Measurements from ENCODE around the gene ALG2. TPM values are rescaled to one million over a fixed set of nuclear protein-coding genes. Genes with fewer than 3 reads are reported as not detected.
"Not testable (repeated sequence)": the region's sequence is repeated elsewhere in the genome, so short reads cannot be mapped to it uniquely, and the experiment has no call there.

ALG2 gene
- total RNA-seq, 4 donors from 2014 or later: 26.4 to 33.0 (median 31.5) TPM

DNA sequence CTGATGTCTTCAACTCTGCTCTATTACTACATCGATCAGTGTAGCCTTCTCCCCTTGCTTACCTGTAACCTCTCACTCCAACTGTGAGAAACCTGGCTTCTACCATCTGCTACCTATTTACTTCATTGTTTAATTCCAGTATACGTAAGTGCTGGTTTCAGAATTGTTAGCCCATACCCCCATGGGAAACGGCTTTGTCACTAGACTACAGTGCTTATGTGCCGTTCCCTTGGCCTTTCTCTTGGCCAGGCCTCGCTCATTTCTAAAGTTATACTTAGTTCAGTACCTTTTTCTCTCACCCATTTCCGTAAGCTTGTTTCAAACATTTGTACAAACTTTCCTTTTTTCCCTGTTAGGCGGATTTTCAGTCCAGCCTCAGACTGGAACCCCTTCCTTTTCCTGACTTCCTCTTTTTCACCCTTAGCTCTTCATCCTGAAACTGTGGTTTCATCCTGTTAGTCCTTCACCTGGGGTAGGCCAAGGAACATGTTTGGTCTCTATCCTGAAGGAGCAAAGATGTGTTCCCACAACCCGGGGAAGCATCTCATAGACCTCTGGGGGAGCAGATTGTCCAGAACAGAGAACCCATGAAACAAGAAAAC is 21.7 kb downstream of the ALG2 start:
- no peak overlapping the region for H3K4me3 ChIP-seq
- H3K9me3 ChIP-seq: no peaks in the 10 kb centered on the region
- H3K4me1 ChIP-seq: no peaks in the 10 kb centered on the region
- 90% methylated on average over 8 of the region's 8 CpGs for WGBS
- H3K36me3 ChIP-seq: no peaks in the 10 kb centered on the region
- TF ChIP-seq, protein P1, sequence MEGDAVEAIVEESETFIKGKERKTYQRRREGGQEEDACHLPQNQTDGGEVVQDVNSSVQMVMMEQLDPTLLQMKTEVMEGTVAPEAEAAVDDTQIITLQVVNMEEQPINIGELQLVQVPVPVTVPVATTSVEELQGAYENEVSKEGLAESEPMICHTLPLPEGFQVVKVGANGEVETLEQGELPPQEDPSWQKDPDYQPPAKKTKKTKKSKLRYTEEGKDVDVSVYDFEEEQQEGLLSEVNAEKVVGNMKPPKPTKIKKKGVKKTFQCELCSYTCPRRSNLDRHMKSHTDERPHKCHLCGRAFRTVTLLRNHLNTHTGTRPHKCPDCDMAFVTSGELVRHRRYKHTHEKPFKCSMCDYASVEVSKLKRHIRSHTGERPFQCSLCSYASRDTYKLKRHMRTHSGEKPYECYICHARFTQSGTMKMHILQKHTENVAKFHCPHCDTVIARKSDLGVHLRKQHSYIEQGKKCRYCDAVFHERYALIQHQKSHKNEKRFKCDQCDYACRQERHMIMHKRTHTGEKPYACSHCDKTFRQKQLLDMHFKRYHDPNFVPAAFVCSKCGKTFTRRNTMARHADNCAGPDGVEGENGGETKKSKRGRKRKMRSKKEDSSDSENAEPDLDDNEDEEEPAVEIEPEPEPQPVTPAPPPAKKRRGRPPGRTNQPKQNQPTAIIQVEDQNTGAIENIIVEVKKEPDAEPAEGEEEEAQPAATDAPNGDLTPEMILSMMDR (IDR thresholded peaks at IDR 0.05): no peak
- TF ChIP-seq POLR2A (IDR thresholded peaks at IDR 0.05): no peak
- no peak for TF ChIP-seq EP300 (IDR thresholded peaks at IDR 0.05)
- TF ChIP-seq POLR2AphosphoS5 (IDR thresholded peaks at IDR 0.05): no peak
- H3K27me3 ChIP-seq: no peaks in the 10 kb centered on the region
- no peak overlapping the region for H3K27ac ChIP-seq
- no peak for DNase-seq (ENCODE audit: low spot score in 2 of 2)

GRCh38 chr9:99197987-99198386 is 23.8 kb downstream of the ALG2 start:
- Histone ChIP-seq H3K9me3 (no peaks in the 10 kb centered on the region), H3K27ac (no peak overlapping the region), H3K4me1 (no peaks in the 10 kb centered on the region), H3K4me3 (no peak overlapping the region), H3K27me3 (no peaks in the 10 kb centered on the region), H3K36me3 (no peaks in the 10 kb centered on the region)
- no peak for TF ChIP-seq EP300 (IDR thresholded peaks at IDR 0.05)
- TF ChIP-seq, protein P1 (IDR thresholded peaks at IDR 0.05): no peak
- no peak for TF ChIP-seq POLR2A (IDR thresholded peaks at IDR 0.05)
- no peak for TF ChIP-seq POLR2AphosphoS5 (IDR thresholded peaks at IDR 0.05)
- 54% methylated on average over 9 of the region's 9 CpGs for WGBS
- DNase-seq (ENCODE audit: low spot score in 2 of 2): no peak

DNA sequence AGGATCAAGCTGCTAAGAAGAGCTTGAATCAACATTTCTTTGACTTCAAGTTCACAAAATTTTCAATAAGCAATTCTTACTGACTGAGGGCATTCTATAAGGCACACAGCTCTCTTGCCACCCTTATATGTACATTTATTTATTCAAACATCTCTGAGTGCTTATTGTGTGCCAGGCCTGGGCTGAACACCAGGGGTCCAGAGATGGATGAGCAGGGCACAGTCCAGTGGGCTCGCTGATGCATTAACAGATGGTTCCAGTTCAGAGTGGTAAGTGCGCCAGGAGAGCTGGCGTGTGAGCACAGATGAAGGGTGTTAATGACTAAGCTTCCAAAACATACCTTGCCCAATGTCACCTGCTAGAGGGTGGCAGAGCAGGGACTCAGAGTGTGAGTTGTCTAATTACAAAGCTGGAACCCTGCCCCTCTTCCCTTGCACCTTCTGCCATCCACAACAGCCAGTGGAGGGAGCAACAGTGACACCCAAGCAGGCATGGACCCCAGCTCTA is 24.6 kb downstream of the ALG2 start:
- H3K36me3 ChIP-seq: no peaks in the 10 kb centered on the region
- H3K4me3 ChIP-seq: no peak overlapping the region
- WGBS: 93% methylated on average over 3 of the region's 3 CpGs
- DNase-seq (ENCODE audit: low spot score in 2 of 2): no peak
- no peaks in the 10 kb centered on the region for H3K9me3 ChIP-seq
- no peaks in the 10 kb centered on the region for H3K27me3 ChIP-seq
- TF ChIP-seq EP300 (IDR thresholded peaks at IDR 0.05): no peak
- H3K27ac ChIP-seq: no peak overlapping the region
- no peaks in the 10 kb centered on the region for H3K4me1 ChIP-seq

DNA sequence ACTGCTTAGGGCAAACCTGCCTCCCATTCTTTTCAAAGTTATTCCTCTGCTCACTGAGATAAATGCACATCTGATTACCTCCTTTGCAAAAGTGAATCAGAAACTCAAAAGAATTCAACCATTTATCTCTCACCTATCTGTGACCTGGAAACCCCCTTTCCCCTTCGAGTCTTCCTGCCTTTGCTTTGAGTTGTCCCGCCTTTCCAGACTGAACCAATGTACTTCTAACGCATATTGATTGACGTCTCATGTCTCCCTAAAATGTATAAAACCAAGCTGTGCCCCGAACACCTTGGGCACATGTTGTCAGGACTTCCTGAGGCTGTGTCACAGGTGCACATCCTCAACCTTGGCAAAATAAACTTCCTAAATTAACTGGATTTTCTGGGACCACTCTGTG is 25.3 kb downstream of the ALG2 start:
- 75% methylated on average over 5 of the region's 5 CpGs for WGBS
- H3K27ac ChIP-seq; DNase-seq (ENCODE audit: low spot score in 2 of 2); H3K36me3 ChIP-seq; H3K9me3 ChIP-seq; H3K4me1 ChIP-seq; H3K27me3 ChIP-seq; H3K4me3 ChIP-seq: not testable (repeated sequence)

GRCh38 chr9:99193466-99193821 is 28.3 kb downstream of the ALG2 start:
- no peak for TF ChIP-seq EP300 (IDR thresholded peaks at IDR 0.05)
- no peak for TF ChIP-seq POLR2A (IDR thresholded peaks at IDR 0.05)
- TF ChIP-seq, protein P1 (IDR thresholded peaks at IDR 0.05): no peak
- no peak overlapping the region for H3K27ac ChIP-seq
- H3K4me1 ChIP-seq: no peaks in the 10 kb centered on the region
- 68% methylated on average over 2 of the region's 2 CpGs for WGBS
- no peak for DNase-seq (ENCODE audit: low spot score in 2 of 2)
- H3K27me3 ChIP-seq: peaks cover 1% of the 10 kb centered on the region
- no peak overlapping the region for H3K4me3 ChIP-seq
- no peaks in the 10 kb centered on the region for H3K9me3 ChIP-seq
- H3K36me3 ChIP-seq: no peaks in the 10 kb centered on the region

DNA sequence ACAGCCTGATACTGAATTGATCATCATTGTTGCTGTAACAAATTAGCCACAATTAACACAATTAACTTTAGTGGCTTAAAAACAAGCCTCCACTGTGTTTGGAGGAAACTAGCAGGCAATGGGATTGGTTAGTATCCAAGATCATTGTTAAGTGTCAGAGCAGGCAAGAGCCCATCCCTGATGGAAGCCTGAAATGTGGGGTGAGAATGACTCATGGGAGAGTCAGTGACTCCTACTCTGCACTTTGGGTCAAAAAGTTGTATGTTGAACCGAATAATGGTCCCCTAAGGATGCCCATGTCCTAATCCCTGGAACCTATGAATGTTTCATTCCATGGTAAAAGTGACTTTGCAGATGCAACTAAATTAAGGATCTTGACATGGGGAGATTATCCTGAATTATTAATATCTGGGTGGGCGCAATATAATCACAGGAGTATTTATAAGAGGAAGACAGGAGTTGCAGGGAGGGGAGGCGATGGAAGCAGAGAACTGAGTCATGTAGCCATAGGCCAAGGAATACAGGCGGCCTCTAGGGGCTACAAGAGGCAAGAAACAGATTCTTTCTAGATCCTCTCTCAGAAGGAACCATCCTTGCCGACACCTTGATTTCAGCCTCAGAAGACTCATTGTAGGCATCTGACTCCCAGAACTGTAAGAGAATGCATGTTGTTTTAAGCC is 28.8 kb downstream of the ALG2 start:
- 70% methylated on average over 5 of the region's 5 CpGs for WGBS
- TF ChIP-seq POLR2A (IDR thresholded peaks at IDR 0.05): no peak
- TF ChIP-seq POLR2AphosphoS5 (IDR thresholded peaks at IDR 0.05): no peak
- TF ChIP-seq EP300 (IDR thresholded peaks at IDR 0.05): no peak
- TF ChIP-seq, protein P1 (IDR thresholded peaks at IDR 0.05): no peak
- Histone ChIP-seq H3K27me3 (peaks cover 3% of the 10 kb centered on the region), H3K4me1 (no peaks in the 10 kb centered on the region), H3K36me3 (no peaks in the 10 kb centered on the region), H3K27ac (no peak overlapping the region), H3K4me3 (no peak overlapping the region), H3K9me3 (no peaks in the 10 kb centered on the region)
- no peak for DNase-seq (ENCODE audit: low spot score in 2 of 2)

Data from suprapubic skin (tissue), 4 donors.